ENCODE measurements around the gene RFX8. TPM values are rescaled to one million over a fixed set of nuclear protein-coding genes. Genes with fewer than 3 reads are reported as not detected.

Gene RFX8
- total RNA-seq, 4 donors from 2014 or later: not detected

- in situ Hi-C loops (cut with MboI; ENCODE audit: low pct_ligation_motif_present in 1 of 4, low pct_unique_long_range_greater_than_20kb in 1 of 4, low sequenced_read_pairs in 3 of 4): no loop called here
- WGBS, 2 donors (ENCODE audit: low coverage in 1 of 2): 45 to 71% methylated on average over 1 of the region's 1 CpG
These were observed 102.1 kb downstream of the RFX8 start for GRCh38 chr2:101372792-101373191.

GRCh38 chr2:101371636-101372035, 103.3 kb downstream of the RFX8 start:
- no peak overlapping the region for H3K4me3 ChIP-seq
- no peaks in the 10 kb centered on the region for H3K4me1 ChIP-seq
- H3K27me3 ChIP-seq: no peaks in the 10 kb centered on the region
- in situ Hi-C loops (cut with MboI; ENCODE audit: low pct_ligation_motif_present in 1 of 4, low pct_unique_long_range_greater_than_20kb in 1 of 4, low sequenced_read_pairs in 3 of 4): no loop called here
- no peaks in the 10 kb centered on the region for H3K9me3 ChIP-seq
- no peak for TF ChIP-seq POLR2AphosphoS5 (IDR thresholded peaks at IDR 0.05)
- TF ChIP-seq EP300 (IDR thresholded peaks at IDR 0.05; ENCODE audit: low read depth): no peak
- no peak for TF ChIP-seq POLR2A (IDR thresholded peaks at IDR 0.05)
- TF ChIP-seq CTCF (IDR thresholded peaks at IDR 0.05): no peak
- intact Hi-C loops (cut with DNase I; ENCODE audit: low total_unique reads): no loop called here
- no peak overlapping the region for H3K27ac ChIP-seq
- H3K36me3 ChIP-seq: no peaks in the 10 kb centered on the region
- no peak for DNase-seq
- 66 to 78% methylated on average over 2 to 4 of the region's 4 CpGs for WGBS, 2 donors (ENCODE audit: low coverage in 1 of 2)

More at GRCh38 chr2:101372792-101373191, 102.1 kb downstream of the RFX8 start:
- Histone ChIP-seq H3K9me3 (no peaks in the 10 kb centered on the region), H3K27ac (no peak overlapping the region), H3K36me3 (no peaks in the 10 kb centered on the region), H3K4me3 (no peak overlapping the region), H3K4me1 (no peaks in the 10 kb centered on the region), H3K27me3 (no peaks in the 10 kb centered on the region)
- DNase-seq: no peak
- TF ChIP-seq POLR2A (IDR thresholded peaks at IDR 0.05) (no peak), CTCF (IDR thresholded peaks at IDR 0.05) (no peak), POLR2AphosphoS5 (IDR thresholded peaks at IDR 0.05) (no peak), EP300 (IDR thresholded peaks at IDR 0.05; ENCODE audit: low read depth) (no peak)
- intact Hi-C loops (cut with DNase I; ENCODE audit: low total_unique reads): no loop called here

- Histone ChIP-seq H3K27ac (no peak overlapping the region), H3K27me3 (no peaks in the 10 kb centered on the region), H3K36me3 (no peaks in the 10 kb centered on the region), H3K9me3 (no peaks in the 10 kb centered on the region), H3K4me1 (no peaks in the 10 kb centered on the region), H3K4me3 (no peak overlapping the region)
- no peak for DNase-seq
- in situ Hi-C loops (cut with MboI; ENCODE audit: low pct_ligation_motif_present in 1 of 4, low pct_unique_long_range_greater_than_20kb in 1 of 4, low sequenced_read_pairs in 3 of 4) (no loop called here), intact Hi-C loops (cut with DNase I; ENCODE audit: low total_unique reads) (no loop called here)
- WGBS, 2 donors (ENCODE audit: low coverage in 1 of 2): 90 to 100% methylated on average over 1 to 4 of the region's 4 CpGs
- TF ChIP-seq POLR2AphosphoS5 (IDR thresholded peaks at IDR 0.05): no peak
- TF ChIP-seq CTCF (IDR thresholded peaks at IDR 0.05): no peak
- no peak for TF ChIP-seq POLR2A (IDR thresholded peaks at IDR 0.05)
- no peak for TF ChIP-seq EP300 (IDR thresholded peaks at IDR 0.05; ENCODE audit: low read depth)
These were observed 105.8 kb downstream of the RFX8 start for GRCh38 chr2:101369100-101369499.

- Histone ChIP-seq H3K9me3 (no peaks in the 10 kb centered on the region), H3K4me3 (no peak overlapping the region), H3K4me1 (no peaks in the 10 kb centered on the region), H3K36me3 (no peaks in the 10 kb centered on the region), H3K27me3 (no peaks in the 10 kb centered on the region), H3K27ac (no peak overlapping the region)
- no peak for DNase-seq
- no peak for TF ChIP-seq POLR2AphosphoS5 (IDR thresholded peaks at IDR 0.05)
- TF ChIP-seq POLR2A (IDR thresholded peaks at IDR 0.05): no peak
- TF ChIP-seq CTCF (IDR thresholded peaks at IDR 0.05): no peak
- TF ChIP-seq EP300 (IDR thresholded peaks at IDR 0.05; ENCODE audit: low read depth): no peak
- intact Hi-C loops (cut with DNase I; ENCODE audit: low total_unique reads): no loop called here
- in situ Hi-C loops (cut with MboI; ENCODE audit: low pct_ligation_motif_present in 1 of 4, low pct_unique_long_range_greater_than_20kb in 1 of 4, low sequenced_read_pairs in 3 of 4): no loop called here
- WGBS, 2 donors (ENCODE audit: low coverage in 1 of 2): 81 to 93% methylated on average over 3 to 5 of the region's 5 CpGs
These were observed 106.5 kb downstream of the RFX8 start for GRCh38 chr2:101368376-101368775.

Data from transverse colon (tissue), 4 donors.